CD4-positive, alpha-beta T cell treated with Interleukin-10 for 1 hour (primary cell): ENCODE results near the gene PLBD2.

Experiments
- DNase-seq: peaks from one replicate; pipeline ENCODE4 v3.0.0-alpha.2; 2020

The PLBD2 gene

GRCh38 chr12:113398346-113399290 is 40.2 kb downstream of the PLBD2 start:
- DNase-seq: no peak

- DNase-seq: no peak
Measured at GRCh38 chr12:113399490-113399889, 41.1 kb downstream of the PLBD2 start.

GRCh38 chr12:113400362-113400761 is 42.0 kb downstream of the PLBD2 start:
- DNase-seq: no peak

- DNase-seq: no peak
Measured at GRCh38 chr12:113401066-113402000, 42.9 kb downstream of the PLBD2 start.

GRCh38 chr12:113402586-113403260 is 44.3 kb downstream of the PLBD2 start:
- no peak for DNase-seq

GRCh38 chr12:113403435-113404415 is 45.3 kb downstream of the PLBD2 start, which contains the start of gene SDS:
Gene SDS, minus strand, starts transcription at chr12:113403887. Its CDS starts 4,179 bp downstream, at chr12:113399708.
- DNase-seq: no peak

GRCh38 chr12:113405694-113406093 is 47.3 kb downstream of the PLBD2 start:
- no peak for DNase-seq

GRCh38 chr12:113407931-113408600 is 49.7 kb downstream of the PLBD2 start:
- no peak for DNase-seq

- no peak for DNase-seq
Measured at GRCh38 chr12:113408756-113409298, 50.4 kb downstream of the PLBD2 start.

- DNase-seq: no peak
Measured at GRCh38 chr12:113409462-113410124, 51.2 kb downstream of the PLBD2 start.

- no peak for DNase-seq
Measured at GRCh38 chr12:113413488-113413939, 55.1 kb downstream of the PLBD2 start.

GRCh38 chr12:113414519-113415038 is 56.2 kb downstream of the PLBD2 start:
- no peak for DNase-seq

GRCh38 chr12:113416091-113416754 is 57.8 kb downstream of the PLBD2 start:
- peak; percentile 7 for DNase-seq

- DNase-seq: no peak
Measured at GRCh38 chr12:113418213-113418879, 60.0 kb downstream of the PLBD2 start.

- DNase-seq: no peak
Measured at GRCh38 chr12:113420996-113421595, 62.7 kb downstream of the PLBD2 start.

- peak; percentile 32 for DNase-seq
Measured at GRCh38 chr12:113422030-113422885, 63.9 kb downstream of the PLBD2 start, which contains the start of gene SDSL. Gene SDSL, plus strand, starts transcription at chr12:113422380. Its CDS starts 5,603 bp downstream, at chr12:113427983.
